Measurements from ENCODE around the gene HOXC6.

DNA sequence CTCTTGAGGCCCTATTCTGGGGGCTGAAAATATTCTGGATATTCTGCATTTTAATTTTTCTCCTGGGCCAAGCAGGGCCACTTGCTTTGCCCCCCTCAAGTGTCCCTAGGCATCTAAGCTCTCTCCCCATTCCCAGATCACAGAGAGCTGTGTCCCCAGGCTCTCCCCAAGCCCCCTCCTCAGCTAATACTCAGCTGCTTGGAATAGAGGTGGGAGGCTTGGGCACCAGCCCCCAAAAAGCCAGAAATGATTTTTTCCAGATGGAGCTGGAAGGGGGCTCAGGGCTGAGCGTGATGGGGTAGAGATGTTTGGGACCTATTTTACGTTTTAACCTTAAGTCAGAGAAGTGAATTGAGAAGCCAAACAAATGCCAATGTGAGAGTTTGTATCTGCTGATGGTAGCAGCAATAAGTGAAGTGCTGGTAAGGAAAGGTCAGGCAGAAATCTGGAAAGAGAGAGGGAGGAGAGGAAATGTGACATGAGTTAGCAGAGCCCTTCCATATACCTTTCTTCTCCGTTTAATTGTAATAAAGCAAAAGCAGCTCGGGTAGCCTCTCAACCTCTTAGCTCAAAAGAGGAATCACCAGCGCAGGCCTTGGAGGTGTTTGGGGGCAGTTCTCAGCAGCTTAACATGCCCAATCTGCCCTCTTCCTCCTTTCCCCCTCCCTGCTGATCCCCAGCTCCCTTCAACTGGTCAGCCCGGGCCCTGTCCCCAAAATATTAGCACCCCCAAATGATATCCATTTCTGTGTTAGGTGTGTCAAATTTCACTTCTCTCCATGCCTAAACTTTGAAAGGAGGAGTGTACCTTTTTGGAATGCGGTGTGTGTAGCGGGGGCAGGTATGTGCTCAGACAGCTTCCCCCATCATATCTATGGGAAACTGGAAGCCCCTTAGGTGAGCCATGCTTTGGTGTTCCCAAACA lies 5.0 kb upstream of the HOXC6 start:
- TF ChIP-seq GATA3 (IDR thresholded peaks at IDR 0.05; ENCODE audit: low read depth, low read length) (no peak), GATA2 (IDR thresholded peaks at IDR 0.05; ENCODE audit: low read depth, low read length) (no peak)
